Medulla oblongata (tissue), 1 donor: ENCODE measurements around the gene ZYG11A.

Experiments used
- DNase-seq: peaks from one replicate; pipeline ENCODE4 v3.0.0-alpha.2; 2015; ENCODE audit errors: extremely low spot score

The ZYG11A gene

GRCh38 chr1:52877554-52877953 lies 35.0 kb downstream of the ZYG11A start:
- DNase-seq: no peak

GRCh38 chr1:52880206-52880605 lies 37.6 kb downstream of the ZYG11A start:
- DNase-seq: no peak

GRCh38 chr1:52887483-52887882 lies 44.9 kb downstream of the ZYG11A start:
- no peak for DNase-seq

- no peak for DNase-seq
Observed at GRCh38 chr1:52892424-52893215, 50.1 kb downstream of the ZYG11A start.

GRCh38 chr1:52899445-52899894 lies 56.9 kb downstream of the ZYG11A start:
- DNase-seq: no peak

- no peak for DNase-seq
Observed at GRCh38 chr1:52900402-52900801, 57.8 kb downstream of the ZYG11A start.

GRCh38 chr1:52901384-52901783 lies 58.8 kb downstream of the ZYG11A start:
- DNase-seq: no peak

- no peak for DNase-seq
Observed at GRCh38 chr1:52904208-52904926, 61.8 kb downstream of the ZYG11A start.

GRCh38 chr1:52904927-52905698 lies 62.6 kb downstream of the ZYG11A start:
- no peak for DNase-seq

GRCh38 chr1:52906135-52906603 lies 63.6 kb downstream of the ZYG11A start:
- DNase-seq: no peak

- DNase-seq: no peak
Observed at GRCh38 chr1:52907068-52907811, 64.7 kb downstream of the ZYG11A start.

- DNase-seq: no peak
Observed at GRCh38 chr1:52907812-52908153, 65.2 kb downstream of the ZYG11A start.

GRCh38 chr1:52911541-52911940 lies 69.0 kb downstream of the ZYG11A start:
- no peak for DNase-seq

- no peak for DNase-seq
Observed at GRCh38 chr1:52913014-52913413, 70.5 kb downstream of the ZYG11A start.

GRCh38 chr1:52913537-52913936 lies 71.0 kb downstream of the ZYG11A start:
- no peak for DNase-seq

GRCh38 chr1:52914463-52914862 lies 71.9 kb downstream of the ZYG11A start:
- DNase-seq: no peak

GRCh38 chr1:52915211-52915854 lies 72.8 kb downstream of the ZYG11A start:
- no peak for DNase-seq

GRCh38 chr1:52915855-52916220 lies 73.3 kb downstream of the ZYG11A start:
- DNase-seq: no peak

GRCh38 chr1:52916241-52916975 lies 73.8 kb downstream of the ZYG11A start:
- DNase-seq: no peak

GRCh38 chr1:52917156-52917555 lies 74.6 kb downstream of the ZYG11A start:
- no peak for DNase-seq
